ENCODE results near the gene CNTROB. TPM values are rescaled to one million over a fixed set of nuclear protein-coding genes. Genes with fewer than 3 reads are reported as not detected.

Gene CNTROB
- polyA plus RNA-seq, 2 of the 4 experiments (the other 2 are of a cell fraction) = 23.2 to 57.0 TPM

DNA sequence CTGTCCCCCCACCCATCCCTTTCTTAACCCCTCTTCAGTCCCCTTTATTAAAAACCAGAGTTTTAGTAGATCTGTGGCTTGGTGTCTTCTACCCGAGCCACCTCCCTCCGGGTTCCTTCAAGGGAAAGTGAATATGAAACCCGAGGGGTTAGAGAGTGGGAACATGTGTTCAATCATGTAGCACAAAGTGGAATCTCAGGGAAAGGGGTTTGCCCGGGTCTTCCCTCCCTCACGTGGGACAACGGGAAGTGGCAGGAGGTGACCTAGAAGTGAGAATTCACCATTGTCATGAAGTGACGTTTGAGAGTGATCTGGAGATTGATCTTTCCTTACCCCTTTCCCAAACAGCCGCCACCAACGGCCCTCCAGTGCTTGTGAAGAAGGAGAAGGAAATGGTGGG lies 20.9 kb upstream of the CNTROB start:
- H3K4me1 ChIP-seq = peaks cover 9% of the 10 kb centered on the region
- 84% methylated on average over 9 of the region's 9 CpGs for WGBS (ENCODE audit: missing lambda C conversion rate)
- ATAC-seq = no peak
- ChIA-PET POLR2A (no interaction called here), CTCF (interaction anchor here (1.3 to 14.8 kb wide), 11 partner anchors 12 to 167 kb away, joined by 4 to 372 read pairs (median 77); partner anchors contain the start of genes CHD3, CNTROB, KCNAB3 and TRAPPC1)
- TF ChIP-seq RFX5 (IDR thresholded peaks at IDR 0.05) = no peak
- TF ChIP-seq CEBPB (IDR thresholded peaks at IDR 0.05) = no peak
- no peak for TF ChIP-seq KDM5A (IDR thresholded peaks at IDR 0.05)
- no peak for TF ChIP-seq RAD21 (conservative IDR thresholded peaks at IDR 0.05 in 1 of 2, IDR thresholded peaks at IDR 0.05 in 1 of 2)
- TF ChIP-seq, protein P1, sequence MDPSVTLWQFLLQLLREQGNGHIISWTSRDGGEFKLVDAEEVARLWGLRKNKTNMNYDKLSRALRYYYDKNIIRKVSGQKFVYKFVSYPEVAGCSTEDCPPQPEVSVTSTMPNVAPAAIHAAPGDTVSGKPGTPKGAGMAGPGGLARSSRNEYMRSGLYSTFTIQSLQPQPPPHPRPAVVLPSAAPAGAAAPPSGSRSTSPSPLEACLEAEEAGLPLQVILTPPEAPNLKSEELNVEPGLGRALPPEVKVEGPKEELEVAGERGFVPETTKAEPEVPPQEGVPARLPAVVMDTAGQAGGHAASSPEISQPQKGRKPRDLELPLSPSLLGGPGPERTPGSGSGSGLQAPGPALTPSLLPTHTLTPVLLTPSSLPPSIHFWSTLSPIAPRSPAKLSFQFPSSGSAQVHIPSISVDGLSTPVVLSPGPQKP (IDR thresholded peaks at IDR 0.05; ENCODE audit: low read depth, low read length) = no peak
- TF ChIP-seq HOXB13 (CRISPR knock-in tag; IDR thresholded peaks at IDR 0.05; ENCODE audit: low read depth) = no peak
- no peak for TF ChIP-seq FOXS1 (CRISPR knock-in tag; IDR thresholded peaks at IDR 0.05)
- TF ChIP-seq NFE2L2 (conservative IDR thresholded peaks at IDR 0.05; ENCODE audit: low read length) = no peak
- TF ChIP-seq CTCF (IDR thresholded peaks at IDR 0.05) = no peak
- TF ChIP-seq HMGXB4 (CRISPR knock-in tag; IDR thresholded peaks at IDR 0.05; ENCODE audit: borderline replicate concordance) = no peak
- no peak for TF ChIP-seq MAX (IDR thresholded peaks at IDR 0.05)
- TF ChIP-seq GATA3 (IDR thresholded peaks at IDR 0.05; ENCODE audit: borderline replicate concordance) = no peak
- no peak for TF ChIP-seq HOXA7 (CRISPR knock-in tag; IDR thresholded peaks at IDR 0.05)
- no peak for TF ChIP-seq HOXB5 (CRISPR knock-in tag; IDR thresholded peaks at IDR 0.05)
- TF ChIP-seq USF2 (IDR thresholded peaks at IDR 0.05) = no peak
- no peak for TF ChIP-seq NR3C1 (IDR thresholded peaks at IDR 0.05)
- no peak for TF ChIP-seq ZFP36 (IDR thresholded peaks at IDR 0.05; ENCODE audit: borderline replicate concordance, partially characterized antibody)
- TF ChIP-seq BHLHE40 (IDR thresholded peaks at IDR 0.05; ENCODE audit: low read depth, low read length) = no peak
- no peak for TF ChIP-seq EHMT2 (IDR thresholded peaks at IDR 0.05; ENCODE audit: low read depth)
- no peak for TF ChIP-seq E2F6 (IDR thresholded peaks at IDR 0.05; ENCODE audit: borderline replicate concordance, low read depth)
- DNase-seq (ENCODE audit: low read depth in 1 of 2, low spot score in 1 of 2) = no peak
- H3K9me3 ChIP-seq = no peaks in the 10 kb centered on the region
- H3K27ac ChIP-seq = no peak overlapping the region
- no peak for FAIRE-seq
- H3K4me3 ChIP-seq = no peak overlapping the region
- H3K4me2 ChIP-seq = no peak overlapping the region
